Stimulated activated CD8-positive, alpha-beta memory T cell treated with anti-CD3 and anti-CD28 coated beads, Interleukin-7, amount 100 ng/mL, for 4 hours (primary cell): Measurements from ENCODE around the gene TOR2A.
A peak's percentile ranks its signal among the peaks of the same experiment; 100 is the strongest.
"Not testable (repeated sequence)": the region's sequence is repeated elsewhere in the genome, so short reads cannot be mapped to it uniquely, and the experiment has no call there.

Source experiments
- DNase-seq, 2 donors: peaks; one replicate each; pipeline ENCODE4 v3.0.0-alpha.2; 2020; ENCODE audit warnings: low read depth in 2 of 2

The TOR2A gene

DNA sequence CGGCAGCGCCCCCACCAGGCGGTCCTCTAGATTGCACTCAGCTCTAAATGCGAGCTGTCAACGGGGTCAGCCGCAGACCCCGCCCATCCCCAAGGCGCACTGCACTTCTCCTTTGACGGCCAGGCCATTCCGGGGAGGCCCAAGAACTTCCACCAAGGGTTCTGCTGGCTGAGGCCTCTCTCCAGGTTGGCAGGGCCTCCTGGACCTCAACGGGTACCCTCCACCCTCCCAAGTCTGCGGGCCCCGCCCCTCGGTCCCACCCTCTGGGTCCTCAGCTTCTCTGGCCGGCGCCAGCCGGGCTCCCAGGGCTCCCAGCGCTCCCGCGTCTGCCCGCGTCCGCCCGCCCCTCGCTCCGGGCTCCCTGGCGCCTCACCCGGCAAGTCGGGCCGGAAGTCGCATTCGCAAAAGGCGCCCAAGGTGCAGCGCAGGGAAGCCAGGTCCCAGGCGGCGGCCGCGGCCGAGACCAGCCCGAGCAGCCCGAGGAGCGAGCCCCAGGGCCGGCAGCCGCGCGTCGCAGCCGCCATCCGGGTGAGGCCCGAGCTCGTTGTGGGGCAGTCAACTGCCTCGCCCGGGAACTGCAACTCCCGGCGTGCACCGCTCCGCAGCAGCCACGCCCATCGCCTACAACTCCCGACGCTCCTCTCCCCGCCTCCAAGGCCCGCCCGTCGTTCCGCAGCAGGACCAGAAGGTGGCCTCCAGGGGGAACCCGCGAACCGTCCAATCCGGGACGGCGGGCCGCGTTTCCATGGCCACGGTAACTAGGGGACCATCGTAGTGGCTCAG is at the start of gene TOR2A:
TSS of gene TOR2A (minus strand) at position 548 of the 783 bp plus-strand sequence. CDS start at position 524, 24 bp downstream.
- DNase-seq, result peak; percentile 94 to 95

DNA sequence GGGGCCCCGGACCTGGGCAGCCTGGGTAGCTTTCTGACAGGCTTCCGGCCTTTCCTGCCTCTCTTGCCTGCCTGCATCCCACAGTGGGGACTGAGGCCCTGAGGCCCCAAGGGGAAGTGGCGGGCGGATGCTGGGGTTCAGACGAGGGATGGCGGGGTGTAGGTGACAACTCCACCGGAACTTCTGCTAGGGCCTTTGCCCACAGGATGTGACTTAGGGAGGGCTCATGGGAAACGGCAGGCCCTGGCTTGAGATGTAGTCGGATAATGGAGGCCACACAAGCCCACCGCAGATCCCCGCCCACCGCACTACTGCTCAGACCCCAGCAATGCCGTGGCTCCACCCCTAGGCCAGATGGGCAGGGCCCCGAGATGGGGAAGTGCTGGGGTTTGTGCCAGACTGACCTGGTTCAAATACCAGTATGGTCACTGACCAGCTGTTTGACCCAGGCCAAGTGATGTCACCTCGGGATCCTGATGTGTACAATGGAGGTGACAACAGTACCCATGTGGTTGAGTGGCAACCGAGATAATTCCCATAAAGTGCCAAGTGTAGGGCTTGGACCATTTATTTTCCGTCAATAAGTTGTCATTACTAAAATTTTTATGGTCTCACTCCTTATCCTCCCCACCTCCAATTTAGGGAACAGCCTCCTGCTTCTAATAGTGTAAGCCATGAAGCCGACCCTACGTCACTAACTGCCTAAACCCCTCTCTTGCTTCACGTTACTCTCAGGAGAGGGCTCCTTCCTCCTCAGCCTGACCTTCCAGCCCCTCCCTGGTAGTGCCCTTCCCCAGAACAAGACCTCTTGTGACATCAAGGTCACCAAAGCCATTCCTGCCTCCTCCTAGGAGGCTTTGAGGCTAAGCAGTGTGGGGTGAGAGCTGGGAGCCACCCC is 48.3 kb upstream of the TOR2A start:
- peak; percentile 60 to 67 for DNase-seq

DNA sequence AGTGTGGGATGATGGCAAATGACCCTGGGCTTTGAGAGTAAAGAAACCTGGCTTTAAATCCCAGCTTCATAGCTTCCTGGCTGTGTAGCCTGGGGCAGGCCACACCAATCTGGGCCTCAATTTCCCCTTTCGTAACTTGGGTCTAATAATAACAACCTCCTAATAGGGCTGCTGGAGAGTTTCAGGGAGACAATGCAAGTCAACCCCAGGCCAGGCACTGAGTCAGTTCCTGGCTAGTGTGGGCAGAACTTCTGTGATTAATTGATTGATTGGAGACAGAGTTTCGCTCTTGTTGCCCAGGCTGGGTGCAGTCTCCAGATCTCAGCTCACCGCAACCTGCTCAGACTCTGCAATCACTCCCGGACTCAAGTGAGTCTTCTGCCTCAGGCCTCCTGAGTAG is 46.7 kb upstream of the TOR2A start:
- no peak for DNase-seq

DNA sequence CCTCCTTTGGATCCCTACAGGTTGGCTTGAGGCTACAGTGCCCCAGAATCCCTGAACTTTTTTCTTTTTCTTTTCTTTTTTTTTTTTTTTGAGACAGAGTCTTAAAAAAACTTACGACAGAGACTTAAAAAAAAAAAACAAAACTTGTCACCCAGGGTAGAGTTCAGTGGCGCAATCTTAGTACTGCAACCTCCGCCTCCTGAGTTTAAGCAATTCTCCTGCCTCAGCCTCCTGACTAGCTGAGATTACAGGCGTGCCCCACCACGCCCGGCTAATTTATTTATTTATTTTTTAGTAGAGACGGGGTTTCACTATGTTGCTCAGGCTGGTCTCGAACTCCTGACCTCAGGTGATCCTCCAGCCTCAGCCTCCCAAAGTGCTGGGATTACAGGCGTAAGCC is 45.8 kb upstream of the TOR2A start:
- DNase-seq, result not testable (repeated sequence)

DNA sequence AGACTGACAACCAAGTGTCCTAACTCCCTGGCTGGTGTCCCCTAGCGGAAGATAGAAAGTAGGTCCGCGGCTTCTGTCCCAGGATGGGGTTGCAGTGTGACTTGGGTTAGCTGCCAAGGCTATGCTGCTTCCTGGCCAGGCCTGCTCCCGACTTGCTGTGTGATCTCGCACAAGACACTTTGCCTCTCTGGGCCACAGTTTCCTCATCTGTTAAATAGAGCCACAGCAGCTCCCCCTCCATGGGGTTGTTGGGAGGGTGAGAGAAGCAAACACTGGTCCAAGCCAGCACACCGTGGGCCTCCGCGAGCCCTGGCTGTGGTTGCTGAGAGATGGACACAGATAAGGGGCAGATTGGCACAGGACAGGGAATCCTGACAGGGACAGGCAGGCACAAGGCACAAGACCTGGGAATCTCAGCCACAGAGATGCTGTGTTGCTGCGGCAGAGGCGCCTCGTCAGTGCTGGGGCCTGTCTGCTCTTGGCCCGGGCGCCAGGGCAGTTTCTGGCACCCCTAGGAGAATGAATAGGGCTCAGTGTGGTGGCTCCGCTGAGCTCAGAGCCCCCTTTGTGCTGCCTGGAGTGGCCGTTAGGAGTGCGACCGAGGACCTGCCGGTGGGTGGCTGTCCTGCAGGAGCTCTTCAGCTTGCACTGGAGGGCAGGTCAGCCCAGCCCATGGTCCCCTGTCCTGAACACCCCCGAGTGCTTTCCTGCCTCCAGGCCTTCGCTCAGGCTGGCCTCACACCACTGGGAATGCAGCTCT is 45.2 kb upstream of the TOR2A start:
- no peak for DNase-seq

DNA sequence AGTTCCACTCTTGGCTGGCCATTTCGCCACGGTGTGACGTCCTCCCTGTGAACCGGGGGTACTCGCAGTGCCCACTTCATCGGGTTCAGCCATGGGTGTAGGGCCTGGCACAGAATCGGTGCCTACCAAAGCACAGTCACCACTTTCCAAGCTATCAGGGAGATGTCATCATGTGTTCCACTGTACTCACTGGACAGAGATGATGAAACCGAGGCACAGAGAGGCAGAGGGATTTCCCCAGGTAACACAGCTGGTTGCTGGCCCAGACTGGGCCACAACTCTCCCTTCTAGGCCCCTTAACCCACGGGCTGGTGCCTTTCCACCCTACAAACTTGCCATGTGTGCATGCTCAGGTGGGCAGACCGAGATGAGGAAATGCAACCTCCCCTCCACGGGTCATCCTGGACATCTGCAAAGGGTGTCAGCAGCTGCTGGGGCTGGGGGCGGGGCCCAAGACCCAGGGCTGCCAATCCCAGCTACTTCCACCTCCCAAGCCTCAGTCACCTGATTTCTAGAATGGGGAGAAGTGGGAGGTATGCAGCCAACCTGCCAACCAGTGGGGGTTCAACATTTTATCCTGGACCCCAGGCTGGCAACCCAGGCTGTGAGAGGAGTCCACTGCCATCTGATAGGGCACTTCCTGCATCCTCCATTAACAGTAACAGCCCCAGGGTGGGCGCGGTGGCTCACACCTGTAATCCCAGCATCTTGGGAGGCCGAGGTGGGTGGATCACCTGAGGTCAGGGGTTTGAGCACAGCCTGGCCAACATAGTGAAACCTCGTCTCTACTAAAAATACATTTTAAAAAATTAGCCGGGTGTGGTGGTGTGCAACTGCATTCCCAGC is 44.3 kb upstream of the TOR2A start:
- DNase-seq, result peak; percentile 55 to 62

DNA sequence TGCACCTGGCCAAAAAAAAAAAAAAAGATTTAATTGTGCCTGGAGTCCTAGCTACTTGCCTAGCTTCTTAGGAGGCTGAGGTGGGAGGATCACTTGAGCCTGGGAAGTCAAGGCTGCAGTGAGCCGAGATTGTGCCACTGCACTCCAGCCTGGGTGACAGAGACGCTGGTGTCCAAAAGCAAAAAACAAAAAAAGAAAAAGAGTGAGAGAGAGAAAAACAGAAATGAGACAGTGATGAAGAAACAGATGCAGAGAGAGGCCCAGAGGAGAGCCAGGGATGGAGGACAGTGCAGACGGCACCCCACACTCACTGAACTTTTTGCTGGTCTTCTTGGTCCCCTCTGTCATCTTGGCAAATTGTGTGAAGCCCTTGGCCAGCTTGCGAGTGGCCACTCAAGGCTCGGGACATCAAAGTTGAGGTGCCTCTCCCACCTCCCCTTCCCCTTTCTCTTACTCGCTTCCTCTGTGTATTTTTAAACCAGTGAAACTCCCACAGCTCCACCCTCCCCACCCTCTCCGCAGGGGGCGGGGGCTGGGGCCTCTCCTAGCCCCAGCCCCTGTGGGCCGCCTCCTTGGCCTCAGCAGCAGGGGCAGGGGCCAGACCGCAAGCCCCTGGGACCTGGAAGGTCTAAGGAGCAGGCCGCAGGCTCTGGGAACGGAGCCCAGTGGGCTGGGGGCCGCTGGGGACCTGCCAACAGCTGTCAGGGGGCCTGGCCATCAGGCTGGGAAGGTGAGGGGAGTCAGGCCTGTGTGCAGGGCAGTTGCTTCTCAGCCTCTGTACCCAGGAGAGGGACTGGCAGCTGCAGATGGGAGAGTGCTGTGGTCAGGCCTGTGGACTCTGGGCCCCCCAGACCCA is 43.4 kb upstream of the TOR2A start, which contains the start of gene SH2D3C:
TSS of gene SH2D3C (minus strand) at position 387 of the 856 bp plus-strand sequence. CDS start at position 348, 39 bp downstream.
- peak in 1 of 2 donors; percentile 34 for DNase-seq

DNA sequence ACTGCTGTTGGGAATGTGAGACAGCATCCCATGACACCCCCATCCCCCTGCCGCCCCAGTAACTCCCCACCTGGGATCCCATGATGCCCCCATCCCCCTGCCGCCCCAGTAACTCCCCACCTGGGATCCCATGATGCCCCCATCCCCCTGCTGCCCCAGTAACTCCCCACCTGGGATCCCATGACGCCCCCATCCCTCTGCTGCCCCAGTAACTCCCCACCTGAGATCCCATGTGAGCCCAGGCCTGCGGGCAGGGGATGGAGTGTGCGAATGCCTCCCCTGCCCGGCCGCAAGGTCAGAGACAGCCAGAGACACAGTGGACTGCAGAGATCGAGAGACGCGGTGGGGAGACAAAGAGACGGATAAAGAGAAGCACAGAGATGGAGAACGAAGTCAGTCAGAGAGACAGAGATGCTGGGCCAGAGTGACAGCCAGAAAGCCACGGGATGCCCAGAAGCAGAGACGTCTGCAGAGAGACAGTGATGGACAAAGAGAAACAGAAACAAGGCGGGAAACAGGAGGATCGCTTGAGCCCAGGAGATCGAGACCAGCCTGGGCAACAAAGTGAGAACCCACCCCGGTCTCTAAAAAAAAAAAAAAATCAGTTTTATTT is 42.4 kb upstream of the TOR2A start:
- DNase-seq, result no peak

DNA sequence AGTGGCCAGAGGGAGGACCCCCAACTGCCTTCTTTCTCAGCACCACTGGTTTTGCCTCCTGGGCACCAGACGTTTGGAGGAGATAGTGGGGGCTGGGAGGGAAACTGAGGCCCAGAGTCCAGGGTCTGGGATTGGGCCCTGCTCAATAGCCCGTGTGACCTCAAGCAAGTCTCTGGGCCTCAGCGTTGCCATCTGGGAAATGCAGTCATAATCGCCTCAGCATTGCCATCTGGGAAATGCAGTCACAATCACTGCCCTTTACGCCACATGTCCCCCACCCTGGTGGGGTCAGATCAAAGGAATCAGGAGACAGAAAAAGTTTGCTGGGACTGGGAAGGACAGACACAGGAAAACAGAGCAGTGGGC is 41.8 kb upstream of the TOR2A start:
- DNase-seq, result no peak

DNA sequence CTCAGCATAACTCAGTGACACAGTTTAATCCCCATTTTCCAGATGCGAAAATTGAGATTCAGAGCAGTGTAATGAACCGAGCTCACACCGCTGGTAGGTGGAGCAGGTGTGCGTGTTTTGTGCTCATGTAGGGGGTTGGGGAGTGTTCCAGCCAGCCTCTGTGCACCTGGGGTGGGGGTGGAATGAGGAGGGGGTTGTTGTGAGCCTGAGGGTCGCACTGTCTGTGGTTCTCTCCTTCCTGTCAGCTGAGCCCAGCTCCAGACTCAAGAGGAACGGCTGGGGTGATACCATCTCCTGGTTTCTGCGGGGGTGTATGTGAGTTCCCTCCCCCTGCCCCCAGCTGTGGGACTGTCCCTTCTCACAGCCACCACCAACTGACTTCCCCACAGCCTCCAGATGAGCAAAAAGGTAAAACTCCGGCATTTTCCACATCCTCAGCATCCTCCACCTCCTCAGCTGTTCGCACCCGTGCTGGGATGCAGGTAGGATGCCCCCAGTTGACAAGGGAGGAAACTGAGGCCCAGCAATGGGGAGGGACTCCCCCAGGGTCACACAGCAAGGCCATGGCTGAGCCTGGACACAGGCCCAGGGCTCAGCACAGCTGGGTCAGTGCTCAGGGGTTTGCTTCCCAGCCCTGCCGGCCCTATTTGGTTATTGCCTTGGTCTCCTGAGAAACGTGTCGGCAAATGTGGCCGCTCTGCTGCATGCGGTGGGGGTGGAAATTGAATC is 41.3 kb upstream of the TOR2A start:
- DNase-seq, result peak; percentile 62 to 69

DNA sequence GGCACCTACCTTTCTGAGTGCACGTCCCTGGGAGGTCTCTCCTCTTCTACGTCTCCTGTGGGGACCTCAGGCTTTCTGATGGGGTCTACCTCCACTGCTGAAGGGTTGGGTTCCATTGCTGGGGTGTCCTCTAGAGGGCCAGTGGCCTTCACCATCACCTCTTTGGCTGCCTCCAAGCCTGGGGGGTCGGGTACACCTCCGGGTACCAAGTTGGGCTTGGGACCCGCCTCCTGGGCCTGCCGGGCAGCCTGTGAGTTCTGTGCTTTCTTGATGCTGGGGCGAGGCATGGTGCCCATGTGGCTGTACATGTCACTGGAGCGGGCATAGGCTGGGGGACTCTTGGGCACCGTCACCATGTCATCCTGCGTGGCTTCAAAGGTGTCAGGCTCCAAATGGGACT is 38.9 kb upstream of the TOR2A start:
- DNase-seq, result no peak

DNA sequence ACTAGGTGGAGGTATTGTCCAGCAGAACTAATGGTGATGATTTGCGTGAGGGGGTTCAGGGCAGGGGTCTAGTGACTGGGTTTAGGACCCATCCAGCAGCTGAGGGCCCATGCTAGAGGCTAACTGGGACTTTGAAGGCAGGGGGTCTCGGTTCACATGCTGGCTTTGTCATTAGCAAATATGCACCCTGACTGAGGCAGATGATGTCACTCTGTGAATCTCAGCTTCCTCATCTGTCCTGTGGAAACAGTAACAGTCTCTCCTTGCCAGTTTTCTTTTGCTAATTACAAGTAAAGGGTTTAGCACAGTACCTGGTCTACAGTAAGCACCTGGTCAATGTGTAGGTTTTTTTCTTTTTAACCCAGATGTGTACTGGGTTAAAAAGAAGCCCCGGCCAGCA is 38.2 kb upstream of the TOR2A start:
- no peak for DNase-seq

DNA sequence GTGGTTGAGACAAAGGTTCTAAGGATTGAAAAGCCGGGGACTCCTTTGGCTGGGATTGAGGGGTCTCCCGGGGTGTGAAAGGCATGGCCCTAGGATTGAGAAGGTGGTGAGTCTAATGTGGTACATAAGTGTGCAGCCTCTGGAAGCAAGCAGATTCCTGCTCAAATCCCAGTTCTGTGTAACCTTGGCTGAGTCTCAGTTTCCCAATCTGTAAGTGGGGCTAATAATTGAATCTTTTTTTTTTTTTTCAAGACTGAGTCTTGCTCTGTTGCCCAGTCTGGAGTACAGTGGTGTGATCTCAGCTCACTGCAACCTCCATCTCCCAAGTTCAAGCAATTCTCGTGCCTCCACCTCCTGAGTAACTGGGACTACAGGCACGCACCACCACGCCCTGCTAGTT is 37.5 kb upstream of the TOR2A start:
- DNase-seq, result no peak

DNA sequence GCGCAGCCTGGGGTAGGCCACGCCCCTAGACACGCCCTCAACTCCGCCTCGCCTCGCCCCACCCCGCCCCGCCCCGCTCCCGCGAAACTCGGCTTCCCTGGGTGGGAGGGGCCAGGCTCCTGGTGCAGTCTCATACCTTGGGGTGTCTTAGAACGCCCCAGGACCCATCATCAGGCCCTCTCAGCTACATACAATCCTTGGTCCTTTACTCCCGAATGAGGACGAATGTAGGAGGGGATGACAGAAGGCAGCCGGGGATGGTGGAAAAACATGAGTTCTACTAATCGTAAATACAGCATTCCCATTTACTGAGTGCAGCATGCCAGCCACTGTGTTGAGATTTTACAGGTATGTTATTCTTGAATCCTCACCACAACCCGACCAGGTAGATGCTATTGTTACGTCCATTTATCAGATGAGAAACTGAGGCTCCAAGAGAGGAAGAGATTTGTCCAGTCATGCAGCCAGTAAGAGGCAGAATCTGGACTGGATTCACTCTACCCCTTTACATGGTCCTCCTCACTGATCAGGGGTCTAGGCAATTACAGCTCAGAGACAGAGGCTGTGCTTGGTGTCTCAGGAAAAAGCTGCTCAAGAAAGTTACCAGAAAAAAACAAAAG is 36.6 kb upstream of the TOR2A start:
- DNase-seq, result no peak

DNA sequence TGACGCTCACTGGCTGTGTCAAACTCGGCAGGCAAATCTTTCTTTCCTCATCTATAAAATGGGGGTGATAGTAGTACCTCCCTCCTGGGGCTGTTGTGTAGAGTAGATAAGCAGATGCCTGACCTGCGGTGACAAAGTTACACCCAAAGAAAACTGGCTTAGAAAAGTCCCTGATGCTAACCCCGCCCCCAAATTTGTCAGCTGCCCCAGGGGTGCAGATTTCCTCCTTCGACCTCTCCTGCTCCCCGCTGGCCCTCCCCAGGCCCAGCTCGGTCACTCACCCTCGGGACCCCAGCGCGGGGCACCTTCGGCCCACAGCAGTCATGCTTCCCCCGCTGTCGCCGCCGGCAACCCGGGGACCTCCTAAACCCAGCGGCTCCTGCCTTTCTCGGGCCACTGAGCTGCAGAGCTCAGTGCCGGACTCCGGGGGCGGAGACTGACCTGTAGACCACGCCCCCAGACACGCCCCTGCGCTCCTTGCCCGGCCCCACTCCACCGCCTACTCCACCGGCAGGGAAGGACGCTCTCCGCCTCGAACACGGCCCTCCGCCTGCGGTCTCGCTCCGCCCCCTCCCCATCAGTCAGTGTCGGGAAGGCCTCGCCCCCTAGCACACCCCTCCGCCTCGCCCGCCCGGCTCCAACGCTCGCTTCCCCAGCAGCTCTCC is 35.9 kb upstream of the TOR2A start:
- DNase-seq, result peak; percentile 91 to 96

DNA sequence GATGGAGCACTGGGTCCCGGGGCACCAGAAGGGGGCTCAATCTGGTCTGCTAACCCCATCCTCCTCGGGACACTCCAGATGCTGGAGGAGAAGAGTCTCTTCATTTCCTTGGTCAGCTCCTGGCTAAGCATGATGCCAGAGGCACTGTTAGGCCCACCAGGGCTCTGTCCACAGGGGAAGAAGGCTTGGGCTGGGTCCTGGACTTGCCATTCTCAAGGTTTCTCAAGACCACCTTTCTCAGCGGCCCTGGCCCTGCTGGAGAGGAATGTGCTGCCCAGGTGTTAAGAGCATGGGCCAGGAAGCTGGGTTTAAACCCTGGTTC is 35.5 kb upstream of the TOR2A start:
- no peak for DNase-seq

DNA sequence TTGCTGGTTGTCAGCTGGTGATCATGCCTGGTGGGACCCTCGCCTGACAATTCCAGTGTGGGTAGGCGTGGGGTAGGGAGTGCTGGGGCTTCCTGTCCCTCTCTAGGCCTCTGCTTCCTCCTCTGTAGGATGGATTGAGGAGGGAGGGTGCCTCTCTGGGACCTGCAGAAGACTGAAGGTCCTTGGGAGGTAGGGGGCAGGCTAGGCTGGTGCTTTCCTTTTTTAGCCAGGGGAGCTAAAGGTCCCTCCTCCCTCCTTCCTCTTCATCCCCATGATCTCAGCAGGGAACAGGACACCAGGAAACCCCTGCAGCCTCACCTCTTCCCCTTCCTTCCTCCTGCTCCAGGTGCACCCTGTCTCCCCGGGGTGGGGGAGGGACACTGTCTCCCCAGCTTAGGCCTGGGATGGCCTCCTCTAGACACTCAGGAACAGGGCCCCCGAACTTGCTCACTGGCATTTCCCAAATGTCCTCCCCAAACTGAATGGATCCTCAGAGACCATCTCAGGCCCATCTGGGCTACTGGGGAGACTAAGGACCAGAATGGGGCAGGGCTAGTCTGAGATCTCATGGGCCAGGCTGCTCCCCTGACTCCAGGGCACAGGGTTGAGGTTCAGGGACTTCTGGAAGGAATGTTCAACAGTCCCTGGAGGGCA is 35.0 kb upstream of the TOR2A start:
- no peak for DNase-seq

DNA sequence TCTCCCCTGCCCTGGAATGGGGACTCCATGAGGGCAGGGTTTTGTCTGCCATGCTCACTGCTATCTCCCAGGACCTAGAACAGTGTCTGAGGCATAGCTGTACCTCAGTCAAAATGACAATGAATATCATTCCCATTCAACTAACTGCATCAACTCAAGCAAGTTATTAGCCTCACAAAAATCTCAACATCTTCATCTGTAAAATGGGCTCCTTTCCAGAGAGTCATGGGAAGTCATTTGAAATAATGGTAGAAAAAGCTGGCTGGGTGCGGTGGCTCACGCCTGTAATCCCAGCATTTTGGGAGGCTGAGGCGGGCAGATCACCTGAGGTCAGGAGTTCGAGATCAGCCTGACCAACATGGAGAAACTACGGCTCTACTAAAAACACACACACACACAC is 34.0 kb upstream of the TOR2A start:
- DNase-seq, result no peak
